Measurements from ENCODE around the gene GRIK4.

DNA sequence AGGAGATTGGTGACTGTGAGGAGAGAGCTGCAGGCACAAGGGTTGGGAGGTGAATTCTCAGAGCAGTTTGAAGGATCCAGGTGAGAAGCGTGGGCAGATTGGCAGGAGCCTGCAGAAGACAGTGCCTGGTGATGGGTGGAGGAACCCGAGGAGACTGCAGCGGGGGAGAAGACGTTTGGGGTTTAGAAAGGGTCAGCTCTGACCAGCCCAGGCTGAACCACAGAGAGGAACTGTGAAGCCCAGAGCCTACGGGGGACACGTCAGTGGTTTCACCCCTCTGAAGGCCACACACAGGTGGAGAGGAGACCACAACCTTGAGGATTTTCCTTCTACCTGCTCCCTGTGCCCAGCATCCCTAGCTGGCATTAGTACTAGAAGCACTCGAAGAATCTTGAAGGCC lies 357.5 kb downstream of the GRIK4 start:
- TF ChIP-seq POLR2AphosphoS5 (IDR thresholded peaks at IDR 0.05; ENCODE audit: low read depth, low read length) = no peak
- no peak for TF ChIP-seq POLR2A (IDR thresholded peaks at IDR 0.05; ENCODE audit: low read depth, low read length)
- no peak for TF ChIP-seq TAF1 (IDR thresholded peaks at IDR 0.05; ENCODE audit: borderline replicate concordance, low read depth, low read length)

All from GM12892 (cell line).